Activated CD4-positive, alpha-beta T cell treated with anti-CD3 and anti-CD28 coated beads, Interleukin-2, Interleukin-6, amounts not matched to agents 100 ng/mL and 50 ng/mL, durations not matched to agents 16 hours and 8 hours (primary cell): ENCODE results near the gene LCNL1.

ENCODE experiments used
- DNase-seq: peaks from one replicate; pipeline ENCODE4 v3.0.0-alpha.2; 2020

The LCNL1 gene

GRCh38 chr9:136982232-136983051, at the start of gene LCNL1:
TSS of gene LCNL1 (plus strand) at chr9:136982993. CDS start at chr9:136983587, 594 bp downstream.
- DNase-seq: no peak

DNA sequence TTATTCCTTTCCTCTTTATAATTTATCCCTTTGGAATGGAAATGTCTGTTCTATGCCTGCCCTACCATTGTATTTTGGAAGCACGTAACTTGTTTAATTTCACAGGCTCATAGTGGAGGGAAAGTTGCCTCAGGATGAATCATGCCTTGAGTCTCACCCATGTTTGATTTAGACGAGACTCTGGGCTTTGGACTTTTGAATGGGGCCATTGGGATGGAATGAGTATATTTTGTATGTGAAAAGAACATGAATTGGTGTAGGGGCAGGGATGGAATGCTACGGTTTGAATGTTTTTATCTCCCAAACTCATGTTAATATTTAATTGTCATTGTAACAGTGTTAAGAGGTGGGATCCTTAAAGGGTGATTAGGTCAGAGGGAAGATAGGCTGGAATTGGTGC, 48.5 kb upstream of the LCNL1 start:
- DNase-seq: no peak

DNA sequence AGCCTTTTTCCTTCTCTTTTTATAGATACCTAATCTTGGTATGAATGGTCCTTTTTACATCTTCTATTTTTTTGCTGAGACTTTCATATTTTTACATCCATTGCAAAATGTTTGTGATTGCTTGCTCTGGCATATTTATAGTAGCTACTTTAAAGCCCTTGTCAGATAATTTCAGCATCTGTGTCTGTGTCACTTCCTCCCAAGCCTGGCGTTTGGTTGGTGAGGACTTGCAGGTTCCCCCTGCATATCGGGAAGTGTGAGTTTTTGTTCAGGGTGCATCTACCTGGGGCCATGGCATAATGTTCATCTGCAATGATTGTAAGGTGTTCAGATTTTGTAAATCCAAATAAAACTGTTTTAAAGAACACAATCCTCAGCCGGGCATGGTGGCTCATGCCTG, 47.1 kb upstream of the LCNL1 start:
- DNase-seq: no peak

DNA sequence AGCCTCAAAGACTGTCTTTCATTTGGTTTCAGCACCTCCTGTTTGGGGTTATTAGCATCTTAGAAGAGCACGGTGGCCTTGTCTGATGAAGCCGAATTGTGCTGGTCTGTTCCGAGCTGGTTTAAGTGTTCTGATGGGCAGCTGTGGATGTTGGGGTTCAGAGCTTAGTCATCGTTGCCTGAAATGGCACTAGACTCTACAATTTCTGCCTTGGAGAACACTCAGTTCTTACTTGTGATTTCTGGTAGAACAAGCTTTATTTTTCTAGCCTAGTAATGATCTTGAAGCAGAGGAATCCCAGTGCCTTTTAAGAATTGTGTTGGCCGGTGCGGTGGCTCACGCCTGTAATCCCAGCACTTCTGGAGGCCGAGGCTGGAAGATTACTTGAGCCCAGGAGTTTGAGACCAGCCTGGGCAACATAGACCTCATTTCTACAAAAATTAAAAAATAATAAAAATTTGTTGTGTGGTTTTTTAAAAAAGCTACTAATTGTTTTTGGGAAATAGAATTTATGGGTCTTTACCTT, 46.1 kb upstream of the LCNL1 start:
- no peak for DNase-seq

- no peak for DNase-seq
These were observed 45.4 kb upstream of the LCNL1 start for GRCh38 chr9:136937186-136938001.

- no peak for DNase-seq
These were observed 43.3 kb upstream of the LCNL1 start for GRCh38 chr9:136939431-136939995.

GRCh38 chr9:136939996-136940525, 42.7 kb upstream of the LCNL1 start:
- DNase-seq: no peak

GRCh38 chr9:136940526-136941230, 42.1 kb upstream of the LCNL1 start:
- DNase-seq: no peak

DNA sequence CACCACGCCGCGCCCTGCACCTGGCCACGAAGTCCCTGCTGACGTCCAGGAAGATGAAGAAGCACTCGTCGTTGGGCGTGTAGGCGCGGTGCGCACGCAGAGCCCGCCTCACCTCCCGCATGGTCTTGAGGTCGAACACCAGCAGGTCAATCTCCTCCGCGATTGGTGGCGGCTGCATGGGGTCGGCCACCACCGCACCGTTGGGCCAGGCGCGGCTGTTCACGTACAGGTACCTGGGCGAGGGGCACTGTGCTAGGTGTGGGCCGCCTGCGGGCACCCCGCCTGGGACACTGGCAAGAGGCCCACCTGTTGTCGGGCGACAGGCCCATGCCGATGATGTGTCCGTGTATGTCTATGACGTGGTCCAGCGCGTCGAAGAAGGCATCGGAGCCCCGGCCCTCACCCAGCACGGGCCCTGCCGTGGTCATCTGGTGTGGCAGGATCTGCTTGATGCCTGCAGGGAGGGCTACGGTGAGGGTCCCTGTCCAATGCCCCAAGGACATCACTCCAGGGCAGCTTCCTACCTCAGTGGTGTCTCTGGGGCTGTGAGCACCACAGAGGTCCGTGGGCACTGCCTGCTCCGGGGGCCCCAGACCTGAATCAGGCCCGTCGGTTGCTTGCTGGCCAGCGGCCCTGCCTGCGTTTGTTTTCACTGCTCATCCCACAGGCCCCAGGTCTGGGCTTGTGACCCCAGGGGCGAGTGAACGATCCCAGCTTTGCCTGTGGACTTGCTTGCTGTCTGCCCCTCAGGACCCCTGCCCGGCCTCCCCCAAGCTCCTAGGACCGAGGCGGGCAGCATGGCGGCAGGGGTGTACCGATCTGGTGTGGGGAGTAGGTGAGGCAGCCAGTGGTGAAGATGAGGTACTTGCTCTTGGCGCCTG, 41.3 kb upstream of the LCNL1 start:
- DNase-seq: no peak

DNA sequence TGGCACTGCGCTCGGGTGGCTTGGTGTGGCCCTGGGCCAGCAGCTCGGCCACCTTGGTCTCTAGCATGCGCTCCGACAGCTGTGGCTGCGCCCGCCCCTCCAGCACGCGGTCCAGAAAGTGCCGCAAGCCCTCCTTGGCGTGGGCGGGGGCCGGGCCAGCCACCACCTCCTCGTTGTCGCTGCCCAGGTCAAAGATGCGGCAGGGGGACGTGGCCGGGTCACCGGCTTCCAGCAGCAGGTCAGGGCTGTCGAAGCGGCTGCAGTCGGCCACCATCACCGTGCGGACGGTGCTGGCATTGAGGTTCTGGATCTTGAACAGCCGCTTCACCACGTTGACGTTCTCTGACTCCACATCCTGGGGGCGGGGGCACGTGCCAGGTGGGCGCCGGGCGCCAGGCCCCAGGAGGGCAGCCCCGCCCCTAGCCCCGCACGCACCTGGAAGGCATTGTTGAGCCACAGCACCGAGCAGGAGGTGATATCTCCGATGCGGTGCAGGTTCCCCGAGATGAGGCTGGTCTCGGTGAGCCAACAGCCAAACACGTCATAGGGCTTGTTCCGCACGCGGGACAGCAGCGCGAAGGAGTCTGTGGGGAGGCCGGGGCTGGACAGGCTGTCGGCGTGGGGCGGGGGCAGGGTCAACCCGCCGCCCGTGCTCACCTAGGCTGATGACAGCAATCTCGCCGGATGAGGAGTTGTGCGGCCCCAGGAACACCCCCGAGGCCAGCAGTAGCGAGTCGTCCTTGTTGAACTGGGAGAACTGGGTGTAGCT, 40.5 kb upstream of the LCNL1 start:
- DNase-seq: no peak

- no peak for DNase-seq
These were observed 39.9 kb upstream of the LCNL1 start for GRCh38 chr9:136942881-136943230.

DNA sequence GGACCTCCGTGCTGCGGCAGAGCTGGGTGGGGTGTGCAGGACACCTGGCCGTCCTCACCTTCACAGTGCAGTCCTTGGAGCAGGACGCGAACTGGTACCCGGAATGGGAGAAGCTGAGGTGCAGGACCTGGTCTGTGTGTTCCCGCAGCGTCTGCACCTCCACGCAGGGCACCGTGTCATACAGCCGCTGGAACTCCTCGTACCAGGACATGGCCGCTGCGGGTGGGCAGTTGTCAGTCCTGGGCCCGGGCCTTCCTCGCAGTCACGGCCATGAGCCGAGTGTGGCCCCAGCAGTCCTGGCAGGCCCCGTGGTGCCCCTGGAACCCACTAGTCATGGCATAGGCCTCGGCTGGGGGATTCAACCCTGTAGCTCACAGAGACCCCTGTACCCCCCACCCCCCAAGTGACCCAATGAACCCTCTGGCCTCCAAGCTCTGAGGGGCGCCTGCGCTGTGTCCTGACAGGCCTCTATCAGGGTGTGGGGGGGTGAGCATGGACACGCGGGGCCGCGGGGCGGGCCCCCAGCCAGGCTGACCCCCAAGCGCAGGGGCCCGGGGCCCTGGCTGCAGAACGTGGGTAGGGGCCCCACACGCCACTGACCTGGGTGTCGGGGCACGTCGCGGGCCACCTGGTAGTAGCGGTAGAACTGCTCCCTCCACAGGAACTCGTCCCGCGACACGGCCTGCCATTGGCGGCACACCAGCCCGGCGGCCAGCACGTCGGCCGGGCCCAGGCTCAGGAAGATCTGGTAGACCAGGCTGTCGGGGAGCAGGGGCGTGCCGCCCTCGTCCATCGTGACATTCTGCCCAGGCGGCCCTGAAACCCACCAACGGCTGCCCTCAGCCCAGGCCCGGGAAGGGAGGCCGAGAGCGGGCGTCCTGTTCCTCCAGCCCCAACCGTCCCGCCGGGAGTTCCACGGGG, 39.2 kb upstream of the LCNL1 start:
- DNase-seq: peak; percentile 59

DNA sequence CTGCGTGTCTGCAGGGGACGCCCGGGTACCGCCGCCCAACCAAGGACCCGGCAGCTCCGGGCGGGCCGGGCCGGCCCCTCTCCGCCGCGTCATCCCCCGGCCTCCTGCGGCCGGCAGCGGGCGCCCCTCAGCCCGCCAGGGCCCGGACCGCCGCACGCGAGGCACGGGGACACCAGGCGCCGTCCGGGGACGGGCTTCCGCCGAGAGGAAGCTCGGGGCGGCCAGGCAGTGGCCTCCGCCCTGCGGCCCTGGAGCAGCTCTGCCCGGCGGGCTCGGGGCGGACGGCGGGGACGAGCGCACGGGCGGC, 38.6 kb upstream of the LCNL1 start:
- DNase-seq: no peak

DNA sequence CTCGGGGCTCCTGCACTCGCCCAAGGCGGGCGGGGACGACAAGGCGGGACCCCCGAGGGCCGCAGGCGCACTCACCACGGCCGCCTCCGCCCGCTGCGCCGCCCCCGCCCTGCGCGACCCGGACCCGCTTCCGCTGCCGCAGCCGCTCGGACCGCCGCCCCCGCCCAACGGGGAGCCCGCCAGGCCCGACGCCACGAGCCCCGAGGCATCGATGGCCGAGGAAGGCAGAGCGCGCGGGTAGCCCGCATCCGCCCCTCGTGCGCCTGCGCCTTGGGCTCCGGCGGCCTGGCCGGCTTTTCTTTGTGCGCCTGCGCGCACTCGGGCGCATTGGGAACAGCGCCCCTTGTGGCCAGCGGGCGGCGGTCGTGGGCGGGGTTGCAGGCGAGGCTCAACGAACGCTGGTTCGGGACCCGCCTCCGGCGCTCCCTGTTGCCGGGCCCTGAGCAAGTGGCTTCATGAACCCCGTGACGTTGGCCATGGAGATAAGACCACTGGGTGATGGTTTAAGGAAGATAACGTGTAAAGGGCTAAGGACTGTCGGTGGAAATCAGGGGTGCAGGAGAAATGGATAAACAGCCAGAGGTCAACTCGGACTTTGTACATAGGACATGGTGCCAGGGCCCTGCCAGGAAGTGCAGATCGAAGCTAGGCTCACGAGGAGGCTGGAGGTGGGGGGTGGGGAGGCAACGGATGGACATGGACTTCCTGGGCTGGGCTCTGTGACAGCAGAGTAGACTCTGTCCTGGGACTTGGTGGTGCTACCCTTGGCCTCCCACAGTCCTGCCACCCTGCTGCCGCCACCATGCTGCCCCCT, 38.1 kb upstream of the LCNL1 start, which contains the start of the genes C8G and FBXW5:
C8G (plus strand) TSS at position 725 of the 814 bp plus-strand sequence; CDS start at position 803, 78 bp downstream.
FBXW5 (minus strand) TSS at position 220 of the 814 bp plus-strand sequence. CDS start 655 bp downstream, outside the sequence.
- DNase-seq: peak; percentile 97

- DNase-seq: no peak
These were observed 37.2 kb upstream of the LCNL1 start for GRCh38 chr9:136945333-136946227.

- no peak for DNase-seq
These were observed 36.4 kb upstream of the LCNL1 start for GRCh38 chr9:136946228-136947027.
